IPS-NIHi11 (cell line): ENCODE data around the gene RAB3GAP1.

ENCODE experiments used
- DNase-seq: peaks from one replicate; pipeline ENCODE4 v3.0.0; 2012; ENCODE audit warnings: mixed read lengths, low spot score

The RAB3GAP1 gene

DNA sequence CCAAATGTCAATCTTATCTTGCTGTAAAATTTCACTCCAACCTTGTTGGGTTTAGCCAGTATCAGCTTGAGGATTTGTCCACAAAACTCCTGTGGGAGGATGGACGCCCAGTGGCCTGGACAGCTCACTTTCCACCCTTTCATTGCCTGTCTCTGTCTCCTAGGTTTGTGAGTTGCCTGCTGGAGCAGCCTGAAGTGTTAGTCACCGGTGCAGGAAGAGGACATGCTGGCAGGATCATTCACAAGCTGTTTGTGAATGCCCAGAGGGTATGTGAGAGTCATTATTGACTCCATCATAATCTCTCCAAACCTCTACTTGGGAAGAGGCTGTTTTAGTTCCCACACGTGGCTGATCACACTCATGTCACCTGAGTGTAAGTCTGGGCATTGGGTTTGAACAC, 112.3 kb downstream of the RAB3GAP1 start:
- no peak for DNase-seq

- no peak for DNase-seq
Observed at GRCh38 chr2:135167273-135167672, 115.2 kb downstream of the RAB3GAP1 start.

- DNase-seq = no peak
Observed at GRCh38 chr2:135168204-135168856, 116.2 kb downstream of the RAB3GAP1 start.

- DNase-seq = no peak
Observed at GRCh38 chr2:135169900-135170753, 118.0 kb downstream of the RAB3GAP1 start.

DNA sequence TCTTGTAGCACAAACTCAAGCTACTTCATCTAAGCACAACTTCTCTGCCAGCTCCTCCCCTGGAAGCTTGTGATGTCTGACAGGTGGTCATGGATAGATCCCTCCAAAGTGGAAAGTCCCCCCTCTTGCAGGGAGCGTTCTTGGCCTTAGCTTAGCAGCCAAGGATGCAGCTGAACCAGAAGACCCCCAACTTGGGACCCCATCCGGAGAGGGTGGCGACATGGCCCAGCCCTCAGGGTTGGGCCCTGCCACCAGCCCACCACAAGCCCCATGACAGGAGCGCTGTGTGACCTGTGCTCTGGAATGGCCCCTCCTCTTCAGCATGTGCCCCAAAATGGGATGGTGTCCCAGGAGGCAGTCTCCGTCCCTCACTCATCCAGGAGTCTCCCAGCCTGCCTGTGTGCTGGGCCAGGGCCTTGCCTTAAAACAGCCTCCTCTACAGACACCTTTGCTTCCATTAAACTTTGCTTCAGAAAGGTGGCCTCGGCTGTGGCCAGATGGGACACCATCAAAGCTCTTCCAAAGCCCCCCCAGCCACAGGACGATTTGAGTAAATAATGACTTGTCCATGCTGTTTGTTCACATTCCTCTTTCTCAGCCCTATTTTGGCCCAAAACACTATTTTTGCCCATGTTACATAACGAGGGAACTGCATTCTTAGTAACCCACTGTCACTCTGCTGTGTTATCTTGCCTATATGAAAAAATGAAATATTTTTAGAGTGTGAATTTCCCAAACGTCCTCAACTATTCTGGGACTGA, 122.1 kb downstream of the RAB3GAP1 start:
- no peak for DNase-seq

GRCh38 chr2:135174810-135175093, 122.7 kb downstream of the RAB3GAP1 start:
- DNase-seq = no peak

- no peak for DNase-seq
Observed at GRCh38 chr2:135175177-135175576, 123.1 kb downstream of the RAB3GAP1 start.

DNA sequence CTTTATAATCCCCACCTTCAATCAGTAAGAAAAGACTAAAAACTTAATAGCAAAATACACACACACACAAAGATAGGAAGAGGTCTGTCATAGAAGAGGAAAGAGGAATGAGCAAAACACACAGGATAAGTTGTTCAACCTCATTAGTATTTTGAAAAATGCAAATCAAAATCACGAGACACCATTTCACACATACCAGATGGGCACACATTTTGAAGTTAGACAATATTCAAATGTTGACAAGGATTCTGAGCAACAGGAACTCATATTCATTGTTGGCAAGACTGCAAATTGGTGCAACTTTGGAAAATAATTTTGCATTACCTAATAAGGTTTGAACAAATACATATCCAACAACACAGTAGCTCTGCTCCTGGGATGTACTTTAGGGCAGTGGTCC, 127.6 kb downstream of the RAB3GAP1 start:
- no peak for DNase-seq

GRCh38 chr2:135182190-135182589, 130.1 kb downstream of the RAB3GAP1 start:
- DNase-seq = no peak

GRCh38 chr2:135182601-135183000, 130.5 kb downstream of the RAB3GAP1 start:
- no peak for DNase-seq

GRCh38 chr2:135183822-135184221, 131.7 kb downstream of the RAB3GAP1 start:
- no peak for DNase-seq

GRCh38 chr2:135186054-135186453, 134.0 kb downstream of the RAB3GAP1 start:
- DNase-seq = no peak

GRCh38 chr2:135187270-135187669, 135.2 kb downstream of the RAB3GAP1 start:
- DNase-seq = no peak

- DNase-seq = no peak
Observed at GRCh38 chr2:135189148-135189547, 137.1 kb downstream of the RAB3GAP1 start.

DNA sequence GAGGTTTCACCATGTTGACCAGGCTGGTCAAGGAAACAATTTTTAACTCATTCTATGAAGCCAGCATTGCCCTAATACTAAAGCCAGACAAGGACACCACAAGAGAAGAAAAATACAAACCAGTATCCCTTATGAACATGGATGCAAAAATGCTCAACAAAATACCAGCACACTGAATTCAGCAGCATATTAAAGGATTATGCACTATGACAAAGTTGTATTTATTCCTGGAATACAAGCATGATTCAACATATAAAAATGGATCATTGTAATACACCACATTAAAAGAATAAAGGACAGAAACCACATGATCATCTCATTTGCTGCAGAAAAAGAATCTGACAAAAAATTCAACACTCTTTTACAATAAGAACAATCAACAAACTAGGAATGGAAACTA, 138.7 kb downstream of the RAB3GAP1 start:
- no peak for DNase-seq

- no peak for DNase-seq
Observed at GRCh38 chr2:135198481-135198880, 146.4 kb downstream of the RAB3GAP1 start.

- DNase-seq = no peak
Observed at GRCh38 chr2:135202751-135203150, 150.7 kb downstream of the RAB3GAP1 start.

DNA sequence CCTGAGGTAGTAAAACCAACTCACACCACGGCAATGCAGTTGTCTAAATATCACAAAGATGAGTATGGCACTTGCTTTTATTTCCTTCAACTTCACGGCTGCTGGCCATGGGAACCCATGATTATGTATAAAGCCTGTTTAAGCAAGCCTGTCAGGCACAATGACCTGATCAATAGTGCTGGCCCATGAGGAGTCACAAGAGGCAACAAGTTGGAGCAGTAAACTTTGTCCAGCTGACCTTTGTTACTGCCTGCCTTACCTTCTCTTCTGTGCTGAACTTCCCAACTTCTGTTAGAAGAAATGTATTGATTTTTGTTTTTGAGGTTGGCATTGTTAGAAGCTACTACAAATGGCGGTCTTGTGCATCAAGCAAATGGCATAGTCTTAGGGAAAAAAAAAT, 151.9 kb downstream of the RAB3GAP1 start:
- DNase-seq = no peak

DNA sequence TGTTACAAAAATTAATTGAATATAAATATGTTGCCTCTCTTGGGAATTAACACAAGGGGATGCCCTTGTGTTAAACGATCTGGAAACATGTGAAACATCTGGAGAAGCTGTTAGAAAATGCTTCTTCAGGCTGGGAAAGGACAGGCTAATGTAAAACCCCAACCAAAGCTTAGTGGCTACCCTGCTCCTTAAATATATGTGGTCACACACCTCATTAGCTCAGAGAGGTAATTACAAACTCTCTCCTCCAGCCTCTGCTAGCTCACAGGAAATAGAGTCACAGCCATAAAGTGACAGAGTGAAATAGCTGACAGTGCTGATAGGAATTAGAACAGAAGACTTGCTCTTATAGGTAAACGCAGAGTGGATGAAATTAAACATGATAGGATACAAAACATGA, 155.9 kb downstream of the RAB3GAP1 start:
- no peak for DNase-seq

DNA sequence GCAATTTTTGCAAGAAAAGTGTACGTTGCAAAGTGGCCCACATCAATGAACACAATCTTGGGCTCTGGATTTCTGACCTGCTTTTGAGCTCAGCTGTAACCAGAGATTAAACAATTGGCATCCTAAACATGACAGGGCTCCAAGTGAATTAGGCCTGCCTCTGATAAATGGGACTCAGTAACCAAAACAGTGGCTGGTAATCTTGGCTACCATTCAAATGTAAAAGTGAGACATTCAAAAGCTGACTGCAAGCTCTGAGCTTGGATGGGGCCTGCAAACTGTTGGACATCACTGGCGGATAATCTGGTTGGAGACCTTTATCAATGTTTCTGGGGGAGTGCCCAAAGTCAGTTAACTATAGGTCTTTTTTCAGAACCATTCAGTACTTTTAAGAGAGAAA, 160.7 kb downstream of the RAB3GAP1 start:
- DNase-seq = peak; percentile 33

GRCh38 chr2:135218426-135218825, 166.3 kb downstream of the RAB3GAP1 start:
- DNase-seq = no peak

- no peak for DNase-seq
Observed at GRCh38 chr2:135219226-135219625, 167.1 kb downstream of the RAB3GAP1 start.
